DND-41 (cell line): ENCODE data around the gene ARHGAP31.

Source experiments
- ATAC-seq: fragments of 200-7000 bp; cut with Tn5 transposase; 3 replicates; pipeline ENCODE4 v1.9.1; 2021; ENCODE audit warnings: low read depth; ENCODE audit not compliant: insufficient read depth
- DNase-seq: peaks from one replicate; pipeline ENCODE4 v3.0.0-alpha.2; 2020
- H2AFZ ChIP-seq: 2 replicates; pipeline ENCODE4 v1.6.0; 2012; ENCODE audit warnings: low read depth, low read length
- H3K27ac ChIP-seq: 2 replicates; pipeline ENCODE4 v1.5.1; 2012; ENCODE audit warnings: low read length, inconsistent platforms
- H3K27me3 ChIP-seq: fragments of 200-600 bp; sonication (generic); 2 replicates; pipeline ENCODE4 v1.6.0; 2012; ENCODE audit warnings: low read length, mild to moderate bottlenecking, inconsistent platforms; ENCODE audit not compliant: insufficient read depth, poor library complexity
- H3K36me3 ChIP-seq: 2 replicates; pipeline ENCODE4 v1.5.1; 2012; ENCODE audit warnings: low read length, inconsistent platforms; ENCODE audit not compliant: insufficient read depth
- H3K4me1 ChIP-seq: 2 replicates; pipeline ENCODE4 v1.5.1; 2012; ENCODE audit warnings: mild to moderate bottlenecking, low read length; ENCODE audit not compliant: insufficient read depth
- H3K4me2 ChIP-seq: 2 replicates; pipeline ENCODE4 v1.6.0; 2012; ENCODE audit warnings: mild to moderate bottlenecking, moderate library complexity, low read length, inconsistent platforms; ENCODE audit not compliant: insufficient read depth
- H3K4me3 ChIP-seq, 2 experiments: fragments of 200-600 bp in 1 of 2; shearing (Covaris generic) in 1 of 2; 2 replicates each; pipeline ENCODE4 v1.5.1; 2012 to 2016; ENCODE audit warnings: inconsistent platforms in 2 of 2, low read length in 2 of 2, mild to moderate bottlenecking in 2 of 2, low read depth in 1 of 2, moderate library complexity in 1 of 2
- H3K79me2 ChIP-seq: 2 replicates; pipeline ENCODE4 v1.6.0; 2012; ENCODE audit warnings: low read length, inconsistent platforms; ENCODE audit not compliant: insufficient read depth
- H3K9ac ChIP-seq: 2 replicates; pipeline ENCODE4 v1.6.0; 2012; ENCODE audit warnings: low read depth, mild to moderate bottlenecking, inconsistent platforms, low read length, moderate library complexity
- H3K9me3 ChIP-seq: 2 replicates; pipeline ENCODE4 v1.5.1; 2012; ENCODE audit warnings: low read length, moderate library complexity, mild to moderate bottlenecking, inconsistent platforms; ENCODE audit not compliant: insufficient read depth, severe bottlenecking
- H4K20me1 ChIP-seq: 2 replicates; pipeline ENCODE4 v1.6.0; 2012; ENCODE audit warnings: low read length; ENCODE audit not compliant: insufficient read depth
- CTCF ChIP-seq: IDR thresholded peaks from 2 replicates; pipeline ENCODE4 v1.5.1; 2012; ENCODE audit warnings: borderline replicate concordance, low read length, moderate library complexity, mild to moderate bottlenecking; ENCODE audit not compliant: poor library complexity, severe bottlenecking; ENCODE audit errors: extremely low read depth
- EZH2 ChIP-seq: IDR thresholded peaks from 3 replicates; pipeline ENCODE4 v1.6.1; 2012; ENCODE audit warnings: borderline replicate concordance, low read depth, mild to moderate bottlenecking, moderate library complexity, low read length, inconsistent platforms; ENCODE audit not compliant: severe bottlenecking

The ARHGAP31 gene

GRCh38 chr3:119427669-119428068, 133.5 kb downstream of the ARHGAP31 start:
- H3K79me2 ChIP-seq = no peaks in the 10 kb centered on the region
- H3K36me3 ChIP-seq = peaks cover 34% of the 10 kb centered on the region
- peaks cover 29% of the 10 kb centered on the region for H3K9me3 ChIP-seq

GRCh38 chr3:119428538-119428937, 134.4 kb downstream of the ARHGAP31 start:
- no peak for TF ChIP-seq CTCF
- no peak for TF ChIP-seq EZH2
- H3K36me3 ChIP-seq = peaks cover 43% of the 10 kb centered on the region
- H3K4me1 ChIP-seq = no peaks in the 10 kb centered on the region
- no peak overlapping the region for H3K9ac ChIP-seq
- ATAC-seq (no peak), DNase-seq (no peak)
- H3K4me3 ChIP-seq = no peak overlapping the region
- no peaks in the 10 kb centered on the region for H4K20me1 ChIP-seq
- H3K27ac ChIP-seq = no peak overlapping the region
- no peaks in the 10 kb centered on the region for H3K79me2 ChIP-seq
- H3K9me3 ChIP-seq = peaks cover 29% of the 10 kb centered on the region
- no peaks in the 10 kb centered on the region for H3K27me3 ChIP-seq
- H2AFZ ChIP-seq = no peak overlapping the region
- no peak overlapping the region for H3K4me2 ChIP-seq

More at GRCh38 chr3:119427669-119428068, 133.5 kb downstream of the ARHGAP31 start:
- Histone ChIP-seq H3K4me1 (no peaks in the 10 kb centered on the region), H2AFZ (no peak overlapping the region), H4K20me1 (no peaks in the 10 kb centered on the region), H3K27ac (no peak overlapping the region), H3K27me3 (no peaks in the 10 kb centered on the region), H3K4me3 (no peak overlapping the region), H3K9ac (no peak overlapping the region), H3K4me2 (no peak overlapping the region)
- ATAC-seq (no peak), DNase-seq (no peak)
- TF ChIP-seq CTCF (no peak), EZH2 (no peak)

- DNase-seq = no peak
These were observed 139.6 kb downstream of the ARHGAP31 start for GRCh38 chr3:119433613-119434325.

More at GRCh38 chr3:119433613-119434325, 139.6 kb downstream of the ARHGAP31 start:
- Histone ChIP-seq H3K27me3 (no peaks in the 10 kb centered on the region), H3K36me3 (peaks cover 88% of the 10 kb centered on the region), H4K20me1 (no peaks in the 10 kb centered on the region), H3K79me2 (no peaks in the 10 kb centered on the region), H3K4me3 (no peak overlapping the region), H3K4me2 (no peak overlapping the region), H3K9ac (no peak overlapping the region), H2AFZ (no peak overlapping the region), H3K27ac (no peak overlapping the region), H3K9me3 (peaks cover 8% of the 10 kb centered on the region), H3K4me1 (no peaks in the 10 kb centered on the region)
- no peak for ATAC-seq
- TF ChIP-seq CTCF = no peak
- TF ChIP-seq EZH2 = no peak
